Measurements from ENCODE around the gene ARL15. TPM values are rescaled to one million over a fixed set of nuclear protein-coding genes. Genes with fewer than 3 reads are reported as not detected.

Gene ARL15
- total RNA-seq, 1 donor from 2014 or later: 20.2 TPM

DNA sequence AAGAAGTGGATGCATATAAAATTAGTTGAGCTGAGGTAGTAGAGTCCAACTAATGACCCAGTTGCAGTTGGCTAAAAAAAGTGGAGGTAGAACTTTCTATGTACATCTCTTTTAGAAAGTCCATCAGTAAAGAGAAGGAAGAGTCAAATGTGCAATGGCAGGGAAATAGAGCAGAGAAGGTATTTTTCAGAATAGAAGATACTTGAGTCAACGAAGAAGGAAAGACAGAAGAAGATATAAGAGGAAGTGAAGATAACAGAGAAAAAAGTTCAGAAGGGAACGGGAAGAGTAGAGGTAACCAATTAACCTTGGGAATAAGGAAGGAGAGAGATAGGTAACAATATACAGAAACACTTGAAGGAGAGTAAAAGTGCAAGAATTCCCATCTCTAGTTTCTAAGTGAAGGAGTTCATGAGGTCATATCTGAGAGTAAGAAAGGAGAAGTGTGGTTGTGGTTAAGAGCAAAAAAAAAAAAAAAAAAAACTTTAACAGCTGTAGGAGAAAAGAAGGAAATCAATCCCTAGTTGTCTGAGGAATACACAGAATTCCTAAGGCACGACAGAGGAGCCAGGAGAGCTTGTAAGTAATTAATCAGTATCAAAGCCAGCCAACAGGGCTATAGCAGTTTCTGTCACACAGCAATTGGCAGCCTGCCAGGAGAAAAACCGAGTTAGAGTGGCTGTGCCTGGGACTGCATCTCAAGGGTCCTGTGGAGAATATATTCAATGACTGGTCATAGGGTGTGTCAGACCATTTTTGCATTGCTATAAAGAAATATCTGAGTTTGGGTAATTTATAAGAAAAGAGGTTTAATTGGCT is 61.0 kb downstream of the ARL15 start:
- no peak for DNase-seq (ENCODE audit: low spot score)

GRCh38 chr5:54247226-54247625 is 63.1 kb downstream of the ARL15 start:
- DNase-seq (ENCODE audit: low spot score): no peak

DNA sequence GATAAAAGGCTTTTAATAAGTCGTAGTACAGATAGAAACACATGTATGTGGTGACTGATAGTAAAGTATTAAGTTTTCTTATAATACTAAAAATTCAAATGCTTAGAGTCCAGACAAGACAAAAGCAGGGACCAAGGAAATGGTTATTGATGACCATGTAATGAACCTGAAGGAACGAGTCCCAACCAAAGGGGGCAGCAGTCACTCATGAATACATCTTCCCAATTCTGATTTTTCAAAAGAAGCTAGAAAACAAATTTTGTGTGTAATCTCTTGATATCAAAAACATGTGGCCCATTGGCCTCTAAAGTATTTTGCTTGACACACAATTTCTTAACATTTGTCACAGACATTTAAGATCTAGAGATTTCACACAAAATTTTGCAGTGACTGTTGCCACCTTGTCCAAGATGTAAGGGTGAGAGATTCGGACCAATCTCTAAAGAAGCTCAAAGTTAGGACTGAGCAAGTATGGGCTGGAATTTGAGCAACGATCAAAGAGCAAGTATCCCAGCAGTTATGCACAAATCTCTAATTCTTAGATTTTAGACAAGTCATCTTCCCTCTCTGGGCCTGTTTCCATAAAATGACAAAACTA is 66.8 kb downstream of the ARL15 start:
- peak; percentile 30 for DNase-seq (ENCODE audit: low spot score)

DNA sequence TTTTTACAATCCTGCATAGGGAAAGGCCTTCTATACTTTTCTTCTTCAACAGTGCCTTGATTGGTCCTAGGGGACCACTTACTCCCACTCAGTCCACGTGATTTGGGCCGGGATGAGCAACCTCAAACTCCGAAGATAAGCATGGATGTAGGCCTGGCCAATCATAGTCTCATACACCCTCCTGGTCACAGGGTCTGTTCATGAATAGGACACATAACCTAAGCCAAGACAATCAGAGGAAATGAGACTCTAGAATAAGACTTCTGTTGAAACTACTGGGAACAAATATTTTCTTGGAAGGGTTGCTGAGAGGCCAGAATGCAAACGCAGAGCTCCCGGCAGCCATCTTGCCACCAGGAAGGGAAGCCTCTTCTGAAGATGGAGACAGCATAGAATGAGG is 68.1 kb downstream of the ARL15 start:
- no peak for DNase-seq (ENCODE audit: low spot score)

- DNase-seq (ENCODE audit: low spot score): peak; percentile 59
These were observed 76.0 kb downstream of the ARL15 start for GRCh38 chr5:54234304-54234933.

- DNase-seq (ENCODE audit: low spot score): no peak
These were observed 79.3 kb downstream of the ARL15 start for GRCh38 chr5:54230936-54231685.

DNA sequence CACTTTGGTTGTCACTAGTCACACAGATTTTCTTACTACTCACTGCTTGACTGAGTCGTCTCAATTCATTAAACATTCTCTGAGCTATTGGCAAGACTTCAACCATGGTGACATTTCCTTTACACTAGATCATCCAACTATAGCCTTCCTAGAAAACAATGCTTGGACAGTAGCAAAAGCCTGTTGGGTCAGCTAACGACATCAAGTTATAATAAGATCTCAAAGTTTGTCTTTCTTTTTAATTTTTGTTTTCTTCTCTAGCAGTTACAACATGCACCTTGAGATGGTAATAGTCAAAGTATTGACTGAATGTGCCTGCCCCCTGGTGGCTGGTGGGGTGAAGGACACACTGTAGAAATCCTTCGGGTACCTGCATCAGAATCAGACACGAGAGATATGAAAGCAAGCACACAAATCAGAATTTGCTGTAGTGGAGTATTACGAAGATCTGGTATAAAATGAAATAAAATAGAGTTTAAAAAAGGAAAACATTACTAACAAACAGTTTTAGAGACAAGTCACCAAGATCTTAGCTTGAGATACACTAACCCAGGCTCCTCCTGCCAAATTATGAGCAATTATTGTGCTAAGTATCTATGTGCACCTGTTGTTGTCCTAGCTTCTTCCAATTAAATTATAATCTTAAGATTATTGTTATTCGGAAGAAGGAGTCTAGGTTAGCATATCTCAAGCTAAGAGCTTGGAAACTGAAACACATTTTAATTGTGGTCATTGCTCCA is 81.2 kb downstream of the ARL15 start:
- DNase-seq (ENCODE audit: low spot score): peak; percentile 70

DNA sequence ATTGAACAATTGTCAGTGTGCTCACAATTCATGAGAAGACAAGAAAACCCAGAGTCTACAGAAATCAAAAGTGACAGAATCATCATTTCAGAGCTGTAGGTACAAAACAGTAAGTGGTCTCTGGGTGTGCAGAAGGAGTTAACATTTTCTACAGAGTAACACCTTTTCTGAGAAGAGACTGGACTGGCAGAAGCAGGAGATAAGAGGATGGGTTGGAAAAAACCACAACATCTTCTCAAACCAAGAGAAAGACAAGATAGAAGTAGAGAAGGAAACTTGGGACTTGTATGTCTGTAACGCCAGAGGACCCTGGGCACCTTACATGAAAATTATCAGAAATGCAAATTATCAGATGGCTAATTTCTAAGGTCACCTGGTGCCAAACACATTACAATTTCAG is 82.6 kb downstream of the ARL15 start:
- DNase-seq (ENCODE audit: low spot score): no peak

DNA sequence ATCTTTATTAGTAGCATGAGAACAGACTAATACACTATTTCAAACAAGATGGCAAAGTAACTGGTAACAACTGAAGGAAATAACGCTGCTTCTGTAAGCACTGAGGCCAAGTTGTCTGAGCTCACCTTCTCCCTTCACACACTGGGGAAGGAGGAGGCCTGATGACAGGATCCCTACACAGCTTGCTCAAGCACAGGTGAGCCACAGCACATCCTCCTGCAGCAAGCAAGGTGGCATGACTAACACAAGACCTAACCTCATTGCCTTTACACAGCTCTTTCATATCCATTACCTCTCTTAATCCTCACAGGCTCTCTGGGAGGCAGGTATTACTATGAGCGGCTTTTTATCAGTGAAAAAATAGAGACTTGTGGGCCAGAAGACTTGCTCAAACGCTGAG is 83.3 kb downstream of the ARL15 start:
- no peak for DNase-seq (ENCODE audit: low spot score)

DNA sequence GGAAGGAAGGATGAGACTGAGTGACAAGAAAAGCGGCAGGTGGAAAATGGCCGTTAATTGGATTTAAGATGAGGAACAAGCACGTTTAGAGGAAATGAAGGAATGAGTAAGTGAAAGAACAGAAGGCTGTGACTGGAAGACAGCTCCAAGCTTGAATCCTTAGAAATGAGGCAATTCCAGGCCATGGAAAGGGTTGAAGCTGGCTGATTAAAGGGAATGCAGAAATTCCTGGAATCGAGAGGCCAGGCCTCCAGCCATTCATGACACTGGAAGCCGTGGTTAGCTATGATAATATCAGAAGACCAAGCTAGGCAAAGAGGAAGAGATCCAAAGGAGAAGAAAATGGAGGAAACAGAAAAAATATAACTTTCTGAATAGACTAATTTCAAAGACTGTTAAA is 84.2 kb downstream of the ARL15 start:
- DNase-seq (ENCODE audit: low spot score): no peak

GRCh38 chr5:54224103-54224826 is 86.1 kb downstream of the ARL15 start:
- DNase-seq (ENCODE audit: low spot score): no peak

DNA sequence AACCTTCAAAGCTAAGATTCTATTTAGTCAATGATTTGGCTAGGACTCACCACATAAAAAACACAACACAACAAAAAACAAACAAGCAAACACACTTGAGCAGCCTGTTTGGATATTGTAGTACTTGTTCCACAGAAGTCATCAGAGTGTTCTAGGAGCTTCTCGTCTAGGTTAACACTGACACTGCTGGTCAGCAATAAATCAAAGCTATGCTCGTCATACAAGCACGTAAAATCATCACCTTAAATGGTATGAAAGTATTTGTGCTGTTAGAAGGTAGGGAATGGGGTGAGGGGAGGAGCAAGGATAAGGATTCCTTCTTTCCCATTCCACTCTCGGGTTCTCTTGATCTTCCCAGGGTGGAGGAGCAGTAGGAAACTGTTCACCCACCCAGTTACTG is 88.0 kb downstream of the ARL15 start:
- no peak for DNase-seq (ENCODE audit: low spot score)

GRCh38 chr5:54221135-54221534 is 89.2 kb downstream of the ARL15 start:
- DNase-seq (ENCODE audit: low spot score): no peak

GRCh38 chr5:54220230-54221040 is 89.9 kb downstream of the ARL15 start:
- no peak for DNase-seq (ENCODE audit: low spot score)

DNA sequence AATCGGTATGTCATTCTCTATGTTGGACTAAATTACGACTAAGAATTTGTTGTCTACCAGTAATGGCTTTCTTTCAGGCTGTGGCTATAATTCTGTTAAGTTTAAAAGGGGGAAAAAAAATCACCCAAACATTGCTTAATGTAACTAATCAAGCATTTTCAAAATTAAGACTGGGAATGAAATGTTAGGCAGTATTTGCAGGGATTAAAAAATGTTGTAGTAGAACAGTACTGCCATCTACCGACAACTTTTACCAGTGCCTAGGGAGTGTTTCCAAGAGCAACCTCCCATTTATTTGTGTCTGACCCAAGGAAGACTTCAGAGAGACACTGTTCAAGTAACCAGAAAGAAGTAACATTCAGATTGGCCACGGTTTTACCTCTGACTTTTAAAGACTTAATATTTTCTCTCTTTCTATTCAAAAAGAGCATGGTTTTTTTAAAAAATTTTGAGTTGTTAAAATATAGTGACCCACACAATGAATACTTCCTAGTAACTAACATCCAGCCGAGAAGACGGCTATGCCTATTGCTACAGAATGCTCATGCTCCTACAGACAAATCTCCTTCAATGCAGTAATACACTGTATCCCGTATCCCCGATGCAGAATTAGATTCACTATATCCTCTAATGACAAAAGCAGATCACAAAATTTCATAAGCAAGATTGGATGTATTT is 92.4 kb downstream of the ARL15 start:
- DNase-seq (ENCODE audit: low spot score): peak; percentile 85

GRCh38 chr5:54215233-54215736 is 95.1 kb downstream of the ARL15 start:
- DNase-seq (ENCODE audit: low spot score): peak; percentile 69

- no peak for DNase-seq (ENCODE audit: low spot score)
These were observed 95.7 kb downstream of the ARL15 start for GRCh38 chr5:54214722-54215121.

DNA sequence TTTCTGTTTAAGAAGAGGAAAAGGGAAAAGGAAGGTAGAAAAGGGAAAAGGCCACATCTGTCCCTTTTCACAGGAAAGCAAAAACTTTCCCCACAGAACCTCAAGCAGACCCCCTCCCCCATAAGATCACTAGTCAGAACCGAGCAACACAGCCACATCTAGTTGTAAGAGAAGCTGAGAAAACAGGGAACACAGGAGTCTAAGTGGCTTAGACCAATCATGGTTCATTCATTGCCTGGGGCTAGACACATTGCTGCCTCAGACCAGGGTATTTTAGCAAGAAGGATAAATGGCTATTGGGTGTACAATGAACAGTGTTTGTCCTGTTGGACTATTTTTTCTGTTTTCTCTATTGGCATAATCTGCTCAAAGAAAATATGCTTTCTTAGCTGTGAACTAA is 98.0 kb downstream of the ARL15 start:
- DNase-seq (ENCODE audit: low spot score): no peak

- no peak for DNase-seq (ENCODE audit: low spot score)
These were observed 98.5 kb downstream of the ARL15 start for GRCh38 chr5:54211912-54212311.
